ENCODE measurements around the gene ARHGAP40.

Gene ARHGAP40

DNA sequence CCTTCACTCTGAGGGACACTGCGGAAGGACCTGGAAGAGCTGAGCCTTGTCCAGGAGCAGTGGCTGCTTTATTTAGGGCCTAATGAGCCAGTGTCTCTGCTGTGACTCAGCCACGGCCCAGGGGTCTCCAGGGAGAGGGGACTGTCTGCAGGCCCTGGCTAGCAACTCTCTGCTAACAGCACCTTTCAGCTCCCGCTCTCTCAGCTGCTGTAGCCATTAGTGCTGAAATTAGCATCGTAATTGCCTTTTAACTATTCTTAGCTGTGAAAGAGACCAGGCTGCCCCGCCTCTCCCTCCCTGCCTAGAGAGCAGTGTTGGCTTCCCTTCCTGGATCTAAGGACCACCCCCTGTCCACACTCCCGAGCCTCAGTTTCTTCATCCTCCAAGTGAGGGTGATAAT, 69.6 kb downstream of the ARHGAP40 start:
- Histone ChIP-seq H3K4me2 (ENCODE audit: low read length) (no peak overlapping the region), H3K4me3 (ENCODE audit: low read depth, low read length) (no peak overlapping the region), H3K4me1 (peaks cover 5% of the 10 kb centered on the region), H3K27ac (no peak overlapping the region), H2AFZ (no peak overlapping the region), H3K36me3 (ENCODE audit: control insufficient read depth, insufficient read depth, low read length) (no peaks in the 10 kb centered on the region), H3K27me3 (ENCODE audit: control insufficient read depth, insufficient read depth, low read length) (peaks cover 3% of the 10 kb centered on the region), H3K79me2 (no peaks in the 10 kb centered on the region), H3K9me3 (ENCODE audit: control insufficient read depth, low read length) (no peaks in the 10 kb centered on the region), H3K9ac (no peak overlapping the region)
- TF ChIP-seq, protein P1, sequence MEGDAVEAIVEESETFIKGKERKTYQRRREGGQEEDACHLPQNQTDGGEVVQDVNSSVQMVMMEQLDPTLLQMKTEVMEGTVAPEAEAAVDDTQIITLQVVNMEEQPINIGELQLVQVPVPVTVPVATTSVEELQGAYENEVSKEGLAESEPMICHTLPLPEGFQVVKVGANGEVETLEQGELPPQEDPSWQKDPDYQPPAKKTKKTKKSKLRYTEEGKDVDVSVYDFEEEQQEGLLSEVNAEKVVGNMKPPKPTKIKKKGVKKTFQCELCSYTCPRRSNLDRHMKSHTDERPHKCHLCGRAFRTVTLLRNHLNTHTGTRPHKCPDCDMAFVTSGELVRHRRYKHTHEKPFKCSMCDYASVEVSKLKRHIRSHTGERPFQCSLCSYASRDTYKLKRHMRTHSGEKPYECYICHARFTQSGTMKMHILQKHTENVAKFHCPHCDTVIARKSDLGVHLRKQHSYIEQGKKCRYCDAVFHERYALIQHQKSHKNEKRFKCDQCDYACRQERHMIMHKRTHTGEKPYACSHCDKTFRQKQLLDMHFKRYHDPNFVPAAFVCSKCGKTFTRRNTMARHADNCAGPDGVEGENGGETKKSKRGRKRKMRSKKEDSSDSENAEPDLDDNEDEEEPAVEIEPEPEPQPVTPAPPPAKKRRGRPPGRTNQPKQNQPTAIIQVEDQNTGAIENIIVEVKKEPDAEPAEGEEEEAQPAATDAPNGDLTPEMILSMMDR (IDR thresholded peaks at IDR 0.05): no peak

DNA sequence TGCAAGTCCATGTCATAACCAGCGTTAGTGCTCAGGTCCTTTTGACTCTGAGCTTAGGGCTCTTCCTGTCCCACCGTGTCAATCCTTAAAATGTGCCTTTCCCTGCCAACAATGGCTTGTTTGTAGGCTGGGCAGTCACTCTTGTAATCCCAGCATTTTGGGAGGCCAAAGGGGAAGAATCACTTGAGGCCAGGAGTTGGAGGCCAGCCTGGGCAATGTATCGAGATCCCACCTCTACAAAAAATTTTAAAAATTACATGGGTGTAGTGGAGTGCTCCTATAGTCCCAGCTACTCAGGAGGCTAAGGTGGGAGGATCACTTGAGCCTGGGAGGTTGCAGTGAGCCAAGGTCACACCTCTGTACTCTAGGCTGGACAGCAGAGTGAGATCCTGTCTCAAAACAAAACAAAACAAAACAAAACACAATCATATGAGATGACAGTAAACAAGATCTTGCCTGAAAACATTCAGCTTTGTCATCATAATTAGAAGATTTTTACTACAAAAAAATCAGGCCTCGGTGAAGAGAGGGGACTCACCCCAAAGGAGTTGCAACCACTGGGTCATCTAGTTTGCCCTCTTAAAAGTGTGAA, 70.2 kb downstream of the ARHGAP40 start:
- Histone ChIP-seq H3K4me3 (ENCODE audit: low read depth, low read length) (no peak overlapping the region), H3K27me3 (ENCODE audit: control insufficient read depth, insufficient read depth, low read length) (peaks cover 3% of the 10 kb centered on the region), H3K4me2 (ENCODE audit: low read length) (no peak overlapping the region), H3K9ac (no peak overlapping the region), H3K36me3 (ENCODE audit: control insufficient read depth, insufficient read depth, low read length) (no peaks in the 10 kb centered on the region), H3K4me1 (peaks cover 2% of the 10 kb centered on the region), H3K27ac (no peak overlapping the region), H3K79me2 (no peaks in the 10 kb centered on the region), H3K9me3 (ENCODE audit: control insufficient read depth, low read length) (no peaks in the 10 kb centered on the region), H2AFZ (no peak overlapping the region)
- TF ChIP-seq, protein P1 (IDR thresholded peaks at IDR 0.05): no peak

GRCh38 chr20:38672504-38672903, 70.9 kb downstream of the ARHGAP40 start:
- no peak overlapping the region for H2AFZ ChIP-seq
- H3K9me3 ChIP-seq (ENCODE audit: control insufficient read depth, low read length): no peaks in the 10 kb centered on the region
- H3K9ac ChIP-seq: no peak overlapping the region
- no peaks in the 10 kb centered on the region for H3K36me3 ChIP-seq (ENCODE audit: control insufficient read depth, insufficient read depth, low read length)
- TF ChIP-seq, protein P1 (IDR thresholded peaks at IDR 0.05): no peak
- H3K4me1 ChIP-seq: peaks cover 2% of the 10 kb centered on the region
- peaks cover 3% of the 10 kb centered on the region for H3K27me3 ChIP-seq (ENCODE audit: control insufficient read depth, insufficient read depth, low read length)
- H3K4me2 ChIP-seq (ENCODE audit: low read length): no peak overlapping the region
- no peaks in the 10 kb centered on the region for H3K79me2 ChIP-seq
- H3K4me3 ChIP-seq (ENCODE audit: low read depth, low read length): no peak overlapping the region
- H3K27ac ChIP-seq: no peak overlapping the region

- no peaks in the 10 kb centered on the region for H3K9me3 ChIP-seq (ENCODE audit: control insufficient read depth, low read length)
- H3K4me3 ChIP-seq (ENCODE audit: low read depth, low read length): no peak overlapping the region
- H3K27ac ChIP-seq: no peak overlapping the region
- TF ChIP-seq, protein P1 (IDR thresholded peaks at IDR 0.05): no peak
- H3K27me3 ChIP-seq (ENCODE audit: control insufficient read depth, insufficient read depth, low read length): peaks cover 3% of the 10 kb centered on the region
- no peaks in the 10 kb centered on the region for H3K79me2 ChIP-seq
- H2AFZ ChIP-seq: peak overlapping the region; percentile 95
- H3K4me1 ChIP-seq: peaks cover 2% of the 10 kb centered on the region
- no peaks in the 10 kb centered on the region for H3K36me3 ChIP-seq (ENCODE audit: control insufficient read depth, insufficient read depth, low read length)
- H3K9ac ChIP-seq: no peak overlapping the region
- H3K4me2 ChIP-seq (ENCODE audit: low read length): no peak overlapping the region
Observed at GRCh38 chr20:38673261-38673660, 71.7 kb downstream of the ARHGAP40 start.

- Histone ChIP-seq H3K79me2 (no peaks in the 10 kb centered on the region), H3K4me1 (peaks cover 2% of the 10 kb centered on the region), H3K27ac (no peak overlapping the region), H3K27me3 (ENCODE audit: control insufficient read depth, insufficient read depth, low read length) (peaks cover 3% of the 10 kb centered on the region), H3K9ac (no peak overlapping the region), H2AFZ (peak overlapping the region; percentile 95), H3K4me2 (ENCODE audit: low read length) (peak overlapping the region; percentile 7), H3K36me3 (ENCODE audit: control insufficient read depth, insufficient read depth, low read length) (no peaks in the 10 kb centered on the region), H3K9me3 (ENCODE audit: control insufficient read depth, low read length) (no peaks in the 10 kb centered on the region), H3K4me3 (ENCODE audit: low read depth, low read length) (no peak overlapping the region)
- TF ChIP-seq, protein P1 (IDR thresholded peaks at IDR 0.05): no peak
Observed at GRCh38 chr20:38673725-38674091, 72.1 kb downstream of the ARHGAP40 start.
